NCI-H146 treated with DMSO at 0.1 percent for 48 hours (cell line): ENCODE measurements around the gene FRMD8.

ENCODE experiments used
- DNase-seq: peaks from one replicate; lab custom pipeline; 2025; ENCODE audit not compliant: unreplicated experiment; lab: John Stamatoyannopoulos, UW

The FRMD8 gene

DNA sequence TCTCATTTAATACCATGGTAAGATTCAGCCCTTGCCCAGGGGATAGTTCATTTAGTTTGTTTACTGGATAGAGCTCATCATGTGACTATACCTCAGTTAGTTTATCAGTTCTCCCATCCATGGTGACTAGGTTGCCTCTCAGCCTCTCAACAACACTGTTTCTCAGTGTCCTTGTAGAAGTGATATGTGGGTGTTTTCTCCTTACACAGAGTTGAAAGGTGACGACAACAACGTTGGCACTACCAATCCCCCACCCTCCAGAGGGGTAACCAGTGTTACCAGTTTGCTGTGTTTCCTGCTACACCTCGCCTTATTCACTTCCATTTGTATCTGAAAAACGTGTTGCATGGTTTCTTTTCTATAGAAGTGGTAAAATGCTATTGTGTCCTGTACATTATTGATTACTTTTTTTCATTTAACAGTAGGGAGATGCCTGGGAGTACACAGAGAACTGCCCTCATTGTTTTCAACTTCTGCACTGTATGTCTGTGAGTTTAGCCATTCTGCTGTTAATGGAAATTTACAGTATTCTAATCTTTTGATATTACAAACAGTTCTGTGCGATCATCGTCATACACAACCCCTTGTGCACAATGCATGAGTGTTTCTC is 47.7 kb downstream of the FRMD8 start:
- no peak for DNase-seq

DNA sequence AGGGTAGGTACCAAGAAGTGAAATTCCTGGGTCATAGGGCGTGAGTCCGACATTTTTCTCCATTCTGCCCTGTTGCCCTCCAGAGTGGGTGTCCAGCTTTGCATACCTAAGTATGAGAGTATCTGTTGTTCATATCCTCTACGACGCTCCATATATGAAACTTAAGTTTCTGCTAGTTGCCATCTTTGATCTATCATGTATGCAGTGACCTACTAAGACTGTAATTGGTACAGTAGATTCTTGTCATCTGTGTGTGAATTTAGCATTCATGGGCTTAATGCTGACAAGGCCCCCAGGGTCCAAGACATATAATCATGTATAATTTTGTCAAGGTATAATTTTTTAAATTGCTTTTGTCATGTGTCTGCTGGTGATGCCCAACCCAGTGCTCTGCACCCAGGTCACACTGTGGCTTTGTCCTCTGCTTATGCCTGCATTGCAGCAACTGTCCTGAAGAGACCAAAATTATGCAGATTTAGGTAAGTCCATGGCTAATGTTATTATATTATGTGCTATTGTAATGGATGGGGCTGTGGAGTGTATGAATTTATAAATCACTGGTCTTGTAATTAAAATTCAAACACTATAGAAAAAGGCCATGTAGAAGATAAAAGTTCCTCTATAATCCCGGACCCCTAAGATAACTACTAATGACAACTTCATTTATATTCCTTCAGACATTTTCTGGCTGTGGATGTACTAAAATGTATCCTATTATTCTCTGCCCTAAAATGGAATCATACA is 48.4 kb downstream of the FRMD8 start:
- no peak for DNase-seq

DNA sequence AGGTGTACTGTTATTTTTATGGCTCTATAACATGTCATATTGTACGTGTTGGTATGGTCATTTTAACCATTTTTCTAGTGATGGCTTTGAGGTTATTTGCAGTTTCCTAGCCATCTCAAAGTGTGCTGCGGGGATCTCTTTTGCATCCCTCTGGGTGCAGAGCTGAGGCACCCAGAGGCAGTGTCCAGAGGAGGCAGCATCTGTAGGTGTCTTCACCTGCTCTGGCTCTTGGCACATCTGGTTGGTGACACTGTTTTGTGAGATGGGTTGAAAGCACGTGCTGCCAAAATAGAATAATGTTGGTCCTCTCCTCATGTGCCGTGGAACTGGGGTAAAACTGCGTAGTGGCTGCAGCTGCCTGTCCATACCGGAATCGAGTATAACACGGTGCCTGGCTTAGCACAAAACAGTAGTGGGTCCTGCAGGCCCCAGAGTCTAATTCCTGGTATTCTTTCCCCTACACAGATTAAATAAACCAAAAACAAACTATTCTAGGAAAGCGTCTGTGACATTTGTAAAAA is 49.0 kb downstream of the FRMD8 start:
- no peak for DNase-seq

DNA sequence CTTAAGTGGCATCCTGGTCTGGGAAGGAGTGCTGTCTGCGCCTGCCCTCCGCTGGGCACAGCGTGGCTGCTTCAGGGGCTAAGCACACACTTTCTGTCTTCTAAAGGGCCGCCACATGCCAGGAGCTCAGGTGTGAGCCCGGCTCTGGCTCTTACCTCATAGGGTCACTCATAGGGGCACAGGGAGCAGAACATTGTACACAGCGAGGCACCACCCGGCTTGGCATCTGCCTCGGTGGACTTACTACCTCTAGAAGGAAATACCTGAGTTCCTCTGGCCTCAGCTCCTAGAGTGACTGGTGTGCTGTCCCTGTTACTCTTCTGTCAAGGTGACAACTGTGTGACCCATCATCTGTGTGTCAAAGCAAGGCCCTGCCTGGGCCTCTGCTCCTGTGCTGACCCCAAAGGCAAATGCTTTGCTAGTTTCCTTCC is 49.6 kb downstream of the FRMD8 start:
- no peak for DNase-seq

DNA sequence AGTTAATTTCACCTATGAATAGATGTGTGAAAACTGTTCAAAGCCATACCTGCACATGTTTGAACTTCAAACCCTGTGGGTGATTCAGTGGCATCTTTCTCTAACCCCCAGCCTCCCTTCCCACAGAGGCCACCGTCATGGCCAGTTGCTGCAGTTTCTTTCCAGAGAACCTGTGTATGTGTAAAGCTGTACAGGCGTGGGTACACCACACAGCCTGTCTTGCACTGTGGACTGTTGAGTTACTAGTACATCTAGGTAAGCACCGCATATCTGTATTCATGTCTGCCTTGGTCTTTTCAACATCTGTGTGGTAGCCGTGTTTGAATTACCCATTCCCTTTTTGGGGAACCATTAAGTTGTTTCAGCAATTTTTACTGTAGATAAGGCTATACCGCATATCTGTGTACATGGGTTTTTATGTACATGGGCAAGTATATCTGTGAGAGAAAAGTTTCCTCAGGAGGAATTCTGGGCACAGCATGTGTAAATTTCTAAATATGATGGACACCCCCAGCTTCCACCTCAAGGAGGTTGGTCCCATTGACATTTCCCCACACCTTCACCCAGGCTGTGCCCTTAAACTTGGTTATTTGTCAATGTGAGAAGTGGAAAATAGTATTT is 50.1 kb downstream of the FRMD8 start:
- DNase-seq = no peak

DNA sequence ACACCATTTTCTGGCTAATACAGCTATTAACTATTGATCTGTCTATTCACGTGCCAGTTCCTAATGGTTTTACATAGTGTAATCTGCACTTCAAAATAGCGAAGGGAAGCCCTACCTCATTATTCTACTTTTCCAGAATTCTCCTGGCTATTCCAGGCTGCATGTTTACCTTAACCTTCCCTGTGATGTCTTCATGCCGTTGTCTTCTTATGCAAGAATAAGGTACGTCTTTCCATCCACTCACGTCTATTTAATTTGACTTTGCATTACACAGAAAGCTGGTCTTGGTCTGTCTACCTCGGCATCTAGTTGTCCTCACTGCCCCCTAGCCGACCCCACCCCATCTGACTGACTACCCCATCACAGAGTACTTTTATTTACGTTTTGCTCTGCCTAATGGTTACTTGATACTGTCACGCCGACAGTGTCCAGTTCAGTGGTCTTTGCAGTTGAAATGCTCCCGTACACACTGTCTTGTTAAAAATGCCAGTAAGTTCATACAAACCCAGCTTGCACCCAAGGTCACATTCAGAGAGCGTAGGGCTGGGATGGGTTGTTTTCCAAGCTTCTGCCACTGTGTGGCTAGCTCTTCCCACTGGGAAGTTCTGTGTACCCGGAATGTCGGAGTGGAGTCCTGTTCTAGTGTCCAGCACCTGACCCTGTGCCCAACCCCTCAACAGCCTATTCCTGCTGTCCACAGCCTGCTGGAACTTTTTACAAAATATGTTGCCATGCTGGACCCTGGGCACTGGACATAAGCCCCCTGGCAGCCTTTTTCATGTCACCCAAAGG is 51.2 kb downstream of the FRMD8 start:
- DNase-seq = no peak

DNA sequence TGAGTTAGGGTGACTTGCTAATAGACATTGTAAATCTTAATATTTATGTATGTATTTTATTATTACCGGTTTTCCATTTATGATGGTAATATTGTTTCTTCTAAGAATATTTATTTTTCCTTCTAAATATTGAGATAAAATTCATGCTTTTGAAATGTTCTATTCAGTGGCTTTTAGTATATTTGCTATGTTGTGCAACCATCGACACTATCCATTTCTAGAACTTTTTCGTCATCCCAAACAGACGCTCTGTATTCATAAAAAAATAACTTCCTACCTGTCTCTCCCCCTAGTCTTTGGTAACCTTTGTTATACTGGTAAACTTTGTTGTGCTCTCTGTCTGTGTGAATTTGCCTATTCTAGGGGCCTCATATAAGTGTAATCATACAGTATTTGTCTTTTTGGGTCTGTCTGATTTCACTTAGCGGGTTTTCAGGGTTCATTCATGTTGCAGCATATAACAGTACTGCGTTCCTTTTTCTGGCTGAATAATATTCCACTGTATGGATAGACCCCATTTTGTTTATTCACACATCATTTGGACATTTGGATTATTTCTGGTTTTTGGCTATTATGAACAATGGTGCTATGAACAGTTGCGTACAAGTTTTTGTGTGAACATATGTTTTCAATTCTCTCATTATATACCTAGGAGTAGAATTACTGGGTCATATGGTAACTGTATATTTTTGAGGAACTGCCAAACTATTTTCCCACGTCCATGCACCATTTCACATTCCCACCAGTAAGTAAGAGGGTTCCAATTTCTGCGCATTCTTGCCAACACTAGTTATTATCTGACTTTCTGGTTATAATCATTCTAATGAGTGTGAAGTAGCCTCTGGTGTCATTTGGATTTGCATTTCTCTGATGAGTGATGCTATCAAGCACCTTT is 52.1 kb downstream of the FRMD8 start:
- DNase-seq = no peak

DNA sequence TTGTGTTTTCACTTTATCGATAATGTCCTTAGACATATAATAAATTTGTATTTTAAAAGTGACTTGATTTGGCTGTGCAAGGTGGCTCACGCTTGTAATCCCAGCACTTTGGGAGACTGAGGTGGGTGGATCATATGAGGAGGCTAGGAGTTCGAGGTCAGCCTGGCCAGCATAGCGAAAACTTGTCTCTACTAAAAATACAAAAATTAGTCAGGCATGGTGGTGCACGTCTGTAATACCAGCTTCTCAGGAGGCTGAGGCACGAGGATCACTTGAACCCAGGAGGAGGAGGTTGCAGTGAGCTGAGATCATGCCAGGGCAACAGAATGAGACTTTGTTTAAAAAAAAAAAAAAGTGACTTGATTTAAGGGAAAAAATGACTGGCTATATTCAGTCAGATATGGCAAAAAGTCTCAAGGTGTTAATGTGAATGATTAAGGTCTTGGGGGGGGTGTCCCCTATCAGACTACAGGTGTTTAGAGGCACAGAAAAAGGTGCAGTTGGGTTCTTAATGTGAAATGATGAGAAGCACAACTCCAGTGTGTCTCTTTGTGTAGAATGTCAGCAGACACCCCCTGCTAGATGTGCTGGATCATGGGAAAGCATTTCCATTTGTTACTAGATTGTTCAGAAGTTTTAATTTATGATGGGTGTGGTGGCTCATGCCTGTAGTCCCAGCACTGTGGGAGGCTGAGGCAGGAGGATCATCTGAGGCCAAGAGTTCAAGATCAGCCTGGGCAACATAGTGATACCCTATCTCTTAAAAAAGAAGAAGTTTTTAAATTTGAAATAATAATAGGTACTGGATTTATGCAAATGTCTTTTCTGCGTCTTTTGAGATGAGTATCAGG is 53.1 kb downstream of the FRMD8 start:
- DNase-seq = no peak

DNA sequence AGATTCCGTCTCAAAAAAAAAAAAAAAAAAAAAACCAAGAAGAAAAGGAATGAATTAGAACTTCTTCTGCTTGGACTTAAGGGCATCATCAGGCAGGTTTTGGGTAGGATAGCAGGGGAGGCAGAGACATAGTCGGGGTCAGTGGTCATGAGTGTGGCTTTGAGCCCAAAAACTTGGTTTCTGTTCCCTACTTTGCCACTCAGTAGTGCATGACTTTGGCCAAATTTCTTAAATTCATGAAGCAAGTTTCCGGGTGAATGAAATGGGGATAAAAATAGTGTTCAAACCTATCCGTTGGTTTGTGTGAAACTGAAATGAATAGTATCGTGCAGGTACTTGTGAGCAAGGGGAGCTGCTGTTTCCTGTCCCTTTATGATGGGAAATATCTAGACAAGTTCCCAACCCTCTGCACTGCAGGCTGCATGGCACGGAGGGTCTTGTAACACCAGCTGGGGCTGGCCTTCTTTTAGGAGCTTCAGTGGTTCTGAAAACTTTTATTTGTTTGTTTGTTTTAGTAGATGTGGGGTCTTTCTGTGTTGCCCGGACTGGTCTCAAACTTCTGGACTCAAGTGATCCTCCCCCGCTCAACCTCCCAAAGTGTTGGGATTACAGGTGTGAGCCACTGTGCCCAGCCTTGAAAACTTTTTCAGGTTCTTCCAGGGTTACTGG is 54.5 kb downstream of the FRMD8 start:
- DNase-seq = no peak

DNA sequence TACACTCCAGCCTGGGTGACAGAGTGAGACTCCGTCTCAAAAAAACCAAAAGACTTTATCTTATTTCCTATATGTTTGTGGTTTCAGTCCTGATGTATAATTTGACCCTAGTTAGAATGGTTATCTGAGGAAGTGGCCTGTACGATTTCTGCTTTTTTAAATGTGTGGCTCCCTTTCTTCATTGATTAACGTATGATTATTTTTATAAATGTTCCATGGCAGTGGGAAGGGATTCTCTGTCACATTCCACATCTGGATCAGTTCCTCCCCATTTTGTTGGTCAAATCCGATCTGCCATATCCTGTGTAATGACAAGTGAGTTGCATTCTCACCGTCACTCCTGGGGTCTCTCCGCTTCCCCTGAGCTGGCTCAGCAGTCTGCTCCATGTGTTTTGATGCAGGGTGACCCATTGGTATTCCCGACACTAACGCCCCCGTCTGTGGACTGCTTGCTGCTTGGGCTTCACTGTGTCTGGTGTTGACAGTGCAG is 56.5 kb downstream of the FRMD8 start:
- no peak for DNase-seq

DNA sequence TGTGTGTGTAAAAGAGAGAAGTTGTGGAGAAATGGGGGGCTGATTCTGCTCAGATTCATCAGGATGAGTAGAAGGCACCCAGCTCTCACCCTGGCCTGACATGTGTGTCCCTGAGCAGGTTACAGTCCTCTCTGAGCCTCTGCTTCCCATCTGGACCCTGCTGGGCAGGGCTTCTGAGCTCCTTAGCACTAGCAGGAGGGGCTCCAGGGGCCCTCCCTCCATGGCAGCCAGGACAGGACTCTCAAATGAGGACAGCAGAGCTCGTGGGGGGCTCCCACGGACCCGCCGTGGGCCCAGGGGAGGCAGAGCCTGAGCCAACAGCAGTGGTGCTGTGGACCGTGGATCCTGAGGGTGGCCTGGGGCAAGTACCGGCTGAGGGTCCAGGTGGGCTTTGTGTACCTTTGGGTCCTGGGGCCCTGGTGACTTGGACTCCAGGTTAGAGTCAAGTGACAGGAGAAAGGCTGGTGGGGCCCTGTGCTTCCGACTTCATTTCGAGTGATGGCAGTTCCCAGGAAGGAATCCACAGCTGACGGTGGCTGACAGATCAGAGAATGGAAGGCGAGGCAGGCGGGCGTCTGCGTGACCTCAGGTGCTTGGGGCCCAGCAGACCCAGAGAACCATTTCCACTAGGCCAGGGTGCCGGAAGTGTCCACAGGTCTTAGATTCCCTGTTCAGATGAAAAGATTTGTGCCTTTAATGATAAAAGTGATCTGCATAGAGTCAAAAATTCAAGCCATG is 58.0 kb downstream of the FRMD8 start:
- DNase-seq = no peak

DNA sequence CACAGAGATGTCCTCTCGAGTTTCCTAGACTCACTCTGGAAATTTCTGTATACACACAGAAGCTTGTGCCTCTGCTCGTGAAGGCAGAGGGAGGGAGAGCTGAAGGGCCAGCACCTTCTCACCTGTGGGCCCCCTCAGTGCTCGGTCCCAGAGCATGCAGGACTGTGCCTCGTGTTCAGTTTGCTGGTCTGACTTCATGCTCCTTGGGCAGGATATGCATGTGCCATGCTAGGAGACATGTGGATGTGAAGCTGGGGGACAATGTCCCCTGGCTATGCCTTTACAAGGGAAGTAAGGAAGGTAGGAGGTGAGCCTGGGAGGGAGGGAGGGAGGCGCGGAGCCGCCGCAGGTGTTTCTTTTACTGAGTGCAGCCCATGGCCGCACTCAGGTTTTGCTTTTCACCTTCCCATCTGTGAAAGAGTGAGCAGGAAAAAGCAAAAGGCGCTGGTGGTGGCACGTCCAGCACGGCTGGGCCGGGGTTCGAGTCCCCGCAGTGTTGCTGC is 58.7 kb downstream of the FRMD8 start:
- DNase-seq = no peak

DNA sequence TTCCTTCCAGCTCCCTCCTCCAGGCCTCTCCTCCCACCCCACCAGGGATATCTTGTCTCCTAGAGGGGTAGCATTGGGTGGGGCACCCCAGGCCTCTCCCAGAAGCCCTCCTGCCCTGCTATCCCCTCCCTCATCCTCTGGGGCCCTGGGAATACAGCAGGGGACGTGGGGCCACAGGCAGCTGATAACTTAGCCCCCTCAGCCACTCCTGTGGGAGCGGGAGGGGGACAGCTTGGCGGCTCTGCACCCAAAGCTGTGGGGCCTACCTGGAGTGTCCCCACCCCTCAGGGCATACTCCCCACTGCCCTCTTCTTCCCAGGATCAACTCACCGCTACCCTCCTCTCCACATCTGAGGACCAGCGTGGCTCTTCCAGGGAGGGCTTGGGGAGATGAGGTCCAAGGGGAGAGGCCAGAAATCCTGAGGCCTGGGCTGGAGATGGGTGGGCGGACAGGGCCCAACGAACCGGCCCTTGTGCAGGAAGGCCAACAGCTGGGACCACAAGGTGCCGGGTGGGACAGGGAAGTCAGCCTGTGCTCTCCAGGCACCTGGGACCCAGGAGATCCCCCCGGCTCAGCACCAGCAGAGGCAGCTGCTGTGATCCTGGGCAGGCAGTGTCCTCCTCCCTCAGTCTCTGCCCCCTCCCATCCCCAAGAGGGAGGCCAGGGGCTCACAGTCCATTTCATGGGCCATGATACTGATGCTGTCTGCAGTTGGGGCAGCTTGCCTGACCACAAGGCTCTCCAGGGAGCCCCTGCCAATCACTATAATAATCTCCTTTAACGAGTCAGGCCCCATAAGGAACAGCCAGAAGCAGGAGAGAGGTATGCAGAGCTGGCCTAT is 59.4 kb downstream of the FRMD8 start:
- DNase-seq = no peak

DNA sequence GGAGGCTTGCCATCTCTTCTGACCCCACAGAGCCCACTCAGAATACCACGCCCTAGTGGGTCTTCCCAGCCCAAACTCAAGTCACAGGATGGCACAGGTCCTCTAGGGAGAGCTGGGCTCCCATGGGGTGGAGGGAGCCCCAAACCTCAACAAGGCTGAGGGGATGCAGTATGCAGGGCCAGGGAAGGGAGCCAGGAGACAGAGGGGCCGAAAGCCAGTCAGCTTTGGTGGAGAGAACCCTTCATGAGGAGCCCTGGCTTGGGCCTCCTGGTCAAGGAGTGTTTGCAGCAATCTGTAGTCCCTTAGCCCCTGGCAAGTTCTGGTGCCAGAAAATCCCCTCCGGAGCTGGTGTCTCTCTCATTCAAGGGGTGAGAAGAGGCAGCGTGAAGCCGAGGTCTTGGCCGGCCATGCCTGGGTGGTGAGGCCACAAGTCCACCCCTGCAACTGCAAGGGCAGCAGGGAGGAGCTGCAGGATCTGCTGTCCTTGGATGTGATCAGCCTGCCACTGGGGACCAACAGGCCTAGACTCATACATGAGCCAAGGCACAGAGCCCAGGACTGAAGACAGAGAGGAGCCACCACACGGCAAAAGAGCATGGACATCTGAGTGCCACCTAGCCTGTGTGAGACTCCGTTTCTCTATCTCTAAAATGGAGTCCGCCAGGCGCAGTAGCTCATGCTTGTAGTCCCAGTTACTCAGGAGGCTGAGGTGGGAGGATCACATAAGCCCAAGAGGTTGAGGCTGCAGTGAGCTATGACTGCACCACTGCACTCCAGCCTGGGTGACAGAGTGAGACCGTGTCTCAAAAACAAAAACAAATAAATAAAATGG is 60.2 kb downstream of the FRMD8 start:
- no peak for DNase-seq

DNA sequence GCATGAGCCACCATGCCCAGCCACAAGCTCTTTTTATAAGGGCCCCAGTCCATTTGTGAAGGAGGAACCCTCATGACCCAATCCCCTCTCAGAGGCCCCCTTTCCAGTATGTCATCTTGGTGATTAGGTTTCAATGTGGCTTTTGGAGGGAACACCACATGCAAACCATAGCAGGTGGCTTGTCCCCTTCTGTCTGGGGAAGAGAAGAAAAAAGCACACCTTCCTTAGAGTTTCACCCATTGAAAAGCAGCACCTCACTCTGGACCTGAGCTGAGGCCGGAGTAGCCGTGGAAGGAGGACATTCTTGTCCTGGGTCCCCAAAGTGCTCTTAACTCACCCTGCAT is 61.6 kb downstream of the FRMD8 start:
- DNase-seq = no peak

DNA sequence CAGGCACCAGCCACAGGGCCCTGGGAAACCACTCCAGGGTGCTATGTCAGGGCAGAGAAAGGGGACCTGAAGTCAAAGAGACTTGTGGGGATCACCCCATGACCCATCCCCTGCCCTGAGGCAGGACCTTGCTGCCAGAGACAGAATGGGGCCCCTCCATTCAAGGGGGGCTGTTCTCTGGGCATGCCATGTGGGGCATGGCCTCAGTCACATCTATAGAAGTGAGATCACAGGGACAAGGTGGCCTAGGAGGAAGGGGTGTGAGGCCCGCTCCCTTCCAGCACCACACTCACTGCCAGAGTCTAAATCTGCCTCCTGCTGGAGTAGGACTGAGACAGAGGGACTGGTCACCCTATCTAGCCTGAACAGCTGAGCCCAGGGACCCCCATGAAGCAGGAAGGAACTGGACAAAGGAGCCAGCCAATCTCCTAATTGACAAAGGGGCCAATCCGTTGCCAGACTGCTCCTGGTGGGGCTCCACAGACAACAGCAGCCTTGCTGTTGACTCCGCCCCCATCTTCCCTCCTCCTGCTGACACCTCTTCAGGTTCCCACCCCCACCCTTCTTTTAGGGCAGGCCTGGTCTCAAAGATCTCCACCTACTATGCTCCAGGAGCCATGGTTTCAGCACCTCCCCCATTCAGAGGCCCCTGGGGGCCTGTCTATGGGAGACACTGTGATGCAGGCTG is 62.1 kb downstream of the FRMD8 start:
- DNase-seq = no peak
